ENCODE results near the gene TSEN2. TPM values are rescaled to one million over a fixed set of nuclear protein-coding genes. Genes with fewer than 3 reads are reported as not detected.
"Not testable (repeated sequence)": the region's sequence is repeated elsewhere in the genome, so short reads cannot be mapped to it uniquely, and the experiment has no call there.

Gene TSEN2
- total RNA-seq, 3 donors from 2014 or later (not counting 1 experiment from before 2014, with no cell fraction given) = 4.1 to 11.4 (median 5.7) TPM

DNA sequence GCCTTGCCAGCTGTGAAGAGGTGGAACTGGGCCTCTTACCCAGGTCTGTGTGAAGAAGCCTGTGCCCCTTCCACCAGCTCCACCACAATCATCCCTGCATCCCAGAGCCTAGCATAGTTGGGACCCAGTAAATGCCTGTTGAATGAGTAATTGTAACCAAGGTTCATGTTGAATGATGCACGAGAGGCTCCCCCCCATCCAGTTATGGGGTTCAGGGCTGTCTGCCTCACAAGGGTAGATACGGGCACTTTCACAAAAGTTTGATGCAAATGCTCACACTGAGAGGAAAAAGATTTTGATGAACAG, 29.5 kb upstream of the TSEN2 start:
- no peaks in the 10 kb centered on the region for H3K4me1 ChIP-seq (ENCODE audit: control insufficient read depth, insufficient read depth, low read length)
- Mint-ChIP-seq H3K4me1 (no peaks in the 10 kb centered on the region), H3K9me3 (no peaks in the 10 kb centered on the region), H3K27me3 (ENCODE audit: low read depth in 2 of 2) (no peaks in the 10 kb centered on the region), H3K27ac (no peak overlapping the region), H3K36me3 (no peaks in the 10 kb centered on the region), H3K4me3 (no peak overlapping the region)
- no peak for TF ChIP-seq CTCF (IDR thresholded peaks at IDR 0.05)
- intact Hi-C loops (cut with micrococcal nuclease) = no loop called here
- H3K36me3 ChIP-seq (ENCODE audit: control insufficient read depth, insufficient read depth, low read length) = no peaks in the 10 kb centered on the region
- no peak overlapping the region for H3K4me3 ChIP-seq (ENCODE audit: low read length)
- no peaks in the 10 kb centered on the region for H3K27me3 ChIP-seq (ENCODE audit: control insufficient read depth, insufficient read depth, low read length)
- 95% methylated on average over 2 of the region's 2 CpGs for WGBS (ENCODE audit: insufficient coverage)
- no peaks in the 10 kb centered on the region for H3K9me3 ChIP-seq (ENCODE audit: control insufficient read depth, insufficient read depth, low read length)
- no peak overlapping the region for H3K27ac ChIP-seq (ENCODE audit: low read length)
- ATAC-seq = no peak
- DNase-seq = no peak

GRCh38 chr3:12455740-12456139, 28.5 kb upstream of the TSEN2 start:
- Histone ChIP-seq H3K4me3 (ENCODE audit: low read length) (no peak overlapping the region), H3K27me3 (ENCODE audit: control insufficient read depth, insufficient read depth, low read length) (no peaks in the 10 kb centered on the region), H3K4me1 (ENCODE audit: control insufficient read depth, insufficient read depth, low read length) (no peaks in the 10 kb centered on the region), H3K9me3 (ENCODE audit: control insufficient read depth, insufficient read depth, low read length) (no peaks in the 10 kb centered on the region), H3K36me3 (ENCODE audit: control insufficient read depth, insufficient read depth, low read length) (no peaks in the 10 kb centered on the region), H3K27ac (ENCODE audit: low read length) (no peak overlapping the region)
- H3K27ac Mint-ChIP-seq = no peak overlapping the region
- no peaks in the 10 kb centered on the region for H3K36me3 Mint-ChIP-seq
- peaks cover 0 to under 1% of the 10 kb centered on the region in 2 donors for H3K27me3 Mint-ChIP-seq (ENCODE audit: low read depth in 2 of 2)
- H3K4me3 Mint-ChIP-seq = no peak overlapping the region
- 81% methylated on average over 7 of the region's 7 CpGs for WGBS (ENCODE audit: insufficient coverage)
- ATAC-seq (no peak), DNase-seq (no peak)
- no peak for TF ChIP-seq CTCF (IDR thresholded peaks at IDR 0.05)
- H3K9me3 Mint-ChIP-seq = no peaks in the 10 kb centered on the region
- no peaks in the 10 kb centered on the region for H3K4me1 Mint-ChIP-seq
- intact Hi-C loops (cut with micrococcal nuclease) = no loop called here

DNA sequence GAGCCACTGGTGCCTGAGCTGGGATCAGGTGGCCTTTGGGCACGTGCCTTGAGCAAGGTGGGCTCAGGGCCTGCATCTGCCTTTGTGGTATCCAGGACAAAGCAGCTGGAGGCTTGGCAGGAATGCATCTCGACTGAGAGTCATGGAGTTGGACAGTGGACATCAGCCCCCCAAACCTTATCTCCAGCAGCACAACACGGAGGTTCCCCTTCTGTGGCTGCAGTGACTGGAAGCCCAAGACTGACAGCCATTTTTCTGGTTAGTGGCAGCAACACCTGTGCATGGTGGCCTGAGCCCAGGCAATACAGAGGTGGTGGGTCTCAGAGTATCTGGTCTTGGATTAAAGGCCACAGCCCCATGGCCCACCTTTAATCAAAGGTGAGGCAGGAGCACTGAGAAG, 27.8 kb upstream of the TSEN2 start:
- Mint-ChIP-seq H3K36me3 (no peaks in the 10 kb centered on the region), H3K4me1 (no peaks in the 10 kb centered on the region), H3K27ac (no peak overlapping the region), H3K4me3 (no peak overlapping the region), H3K9me3 (no peaks in the 10 kb centered on the region), H3K27me3 (ENCODE audit: low read depth in 2 of 2) (peaks cover 0 to 4% of the 10 kb centered on the region in 2 donors)
- 43% methylated on average over 3 of the region's 3 CpGs for WGBS (ENCODE audit: insufficient coverage)
- DNase-seq = no peak
- no peaks in the 10 kb centered on the region for H3K9me3 ChIP-seq (ENCODE audit: control insufficient read depth, insufficient read depth, low read length)
- no peak for TF ChIP-seq CTCF (IDR thresholded peaks at IDR 0.05)
- ATAC-seq = no peak
- intact Hi-C loops (cut with micrococcal nuclease) = no loop called here
- no peaks in the 10 kb centered on the region for H3K27me3 ChIP-seq (ENCODE audit: control insufficient read depth, insufficient read depth, low read length)
- no peaks in the 10 kb centered on the region for H3K4me1 ChIP-seq (ENCODE audit: control insufficient read depth, insufficient read depth, low read length)
- H3K4me3 ChIP-seq (ENCODE audit: low read length) = no peak overlapping the region
- H3K36me3 ChIP-seq (ENCODE audit: control insufficient read depth, insufficient read depth, low read length) = no peaks in the 10 kb centered on the region
- H3K27ac ChIP-seq (ENCODE audit: low read length) = no peak overlapping the region

DNA sequence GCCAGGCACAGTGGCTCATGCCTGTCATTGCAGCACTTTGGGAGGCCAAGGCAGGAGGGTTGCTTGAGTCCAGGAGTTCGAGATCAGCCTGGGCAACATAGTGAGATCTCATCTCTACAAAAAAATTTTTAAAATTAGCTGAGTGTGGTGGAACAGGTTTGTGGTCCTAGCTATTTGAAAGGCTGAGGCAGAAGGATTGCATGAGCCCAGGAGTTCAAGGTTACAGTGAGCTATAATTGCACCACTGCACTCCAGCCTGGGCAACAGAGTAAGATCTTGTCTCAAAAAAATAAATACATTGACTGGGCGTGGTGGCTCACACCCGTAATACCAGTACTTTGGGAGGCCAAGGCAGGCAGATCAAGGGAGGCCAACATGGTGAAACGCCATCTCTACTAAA, 26.9 kb upstream of the TSEN2 start:
- H3K36me3 Mint-ChIP-seq; intact Hi-C loops (cut with micrococcal nuclease); H3K4me3 ChIP-seq (ENCODE audit: low read length); H3K4me3 Mint-ChIP-seq; H3K9me3 ChIP-seq (ENCODE audit: control insufficient read depth, insufficient read depth, low read length); H3K36me3 ChIP-seq (ENCODE audit: control insufficient read depth, insufficient read depth, low read length); H3K27ac Mint-ChIP-seq; H3K9me3 Mint-ChIP-seq; H3K4me1 ChIP-seq (ENCODE audit: control insufficient read depth, insufficient read depth, low read length); H3K27me3 Mint-ChIP-seq (ENCODE audit: low read depth in 2 of 2); DNase-seq; ATAC-seq; H3K4me1 Mint-ChIP-seq; H3K27ac ChIP-seq (ENCODE audit: low read length); H3K27me3 ChIP-seq (ENCODE audit: control insufficient read depth, insufficient read depth, low read length): not testable (repeated sequence)
- 87% methylated on average over 4 of the region's 4 CpGs for WGBS (ENCODE audit: insufficient coverage)

All from natural killer cell (primary cell).